Stomach (tissue), 9 donors: Measurements from ENCODE around the gene UBR4. TPM values are rescaled to one million over a fixed set of nuclear protein-coding genes. Genes with fewer than 3 reads are reported as not detected.

Experiments
- DNase-seq, 2 donors: peaks; one replicate each; pipeline versions ENCODE4 v3.0.0 to v3.0.0-alpha.2; 2013 to 2019
- H3K27ac ChIP-seq, 5 donors: fragments of 200-600 bp in 4 of 5; sonication (generic) in 4 of 5; one replicate each; pipeline ENCODE4 v1.5.1; 2013 to 2019; ENCODE audit warnings: mild to moderate bottlenecking in 1 of 5, moderate library complexity in 1 of 5
- H3K27me3 ChIP-seq, 3 donors: fragments of 200-600 bp; sonication (generic); one replicate each; pipeline ENCODE4 v1.5.1; 2017 to 2019; ENCODE audit warnings: mixed run types in 1 of 3
- H3K36me3 ChIP-seq, 4 donors: fragments of 200-600 bp; sonication (generic); 1 replicate in 3 of 4; 2 replicates in 1 of 4; pipeline ENCODE4 v1.5.1; 2016 to 2019
- H3K4me1 ChIP-seq, 4 donors: fragments of 200-600 bp; sonication (generic); one replicate each; pipeline ENCODE4 v1.5.1; 2016 to 2019
- H3K4me3 ChIP-seq, 4 donors: fragments of 200-600 bp; sonication (generic) in 3 of 4; one replicate each; pipeline ENCODE4 v1.5.1; 2016 to 2019; ENCODE audit warnings: mild to moderate bottlenecking in 1 of 4
- H3K9me3 ChIP-seq, 4 donors: fragments of 200-600 bp; sonication (generic); one replicate each; pipeline ENCODE4 v1.5.1; 2016 to 2019
- EP300 ChIP-seq: sonication (generic); formaldehyde crosslinking; IDR thresholded peaks from one replicate; pipeline ENCODE4 v1.6.1; 2017; ENCODE audit warnings: antibody characterized with exemption
- POLR2A ChIP-seq, 4 donors: fragments of 450-650 bp; IDR thresholded peaks; one replicate each; pipeline ENCODE4 v1.6.1; 2016; ENCODE audit warnings: antibody characterized with exemption in 4 of 4, control low read depth in 2 of 4, mild to moderate bottlenecking in 1 of 4, moderate library complexity in 1 of 4
- POLR2AphosphoS5 ChIP-seq, 3 donors: sonication (generic); formaldehyde crosslinking; IDR thresholded peaks; one replicate each; pipeline ENCODE4 v1.6.1; 2016; ENCODE audit warnings: antibody characterized with exemption in 3 of 3
- WGBS, 5 donors: extraction: QIAGEN DNeasy Blood & Tissue Kit in 3 of 5; methylation state at CpG; one replicate each; pipeline versions ENCODE4 v1.1.5 to v1.1.7; 2013 to 2018; 5-methylcytosine and 5-hydroxymethylcytosine counted together
- intact Hi-C: fragments of 100-400 bp; cut with DNase I; formaldehyde crosslinking; loops from one replicate; pipeline ENCODE4 v1.15.1; 2023; ENCODE audit warnings: low total_unique reads
- polyA plus RNA-seq, 3 donors: library from polyadenylated mRNA; stranded (reverse); fragments of 200-250 nt; gene quantifications; one replicate each; pipeline ENCODE4 v1.2.3, GENCODE V29; 2013
- total RNA-seq, 5 donors: library from RNA; depleted of rRNA; stranded (reverse); fragments of >200 nt; gene quantifications; one replicate each; pipeline versions ENCODE4 v1.1.0 to v1.2.3, GENCODE V29; 2014 to 2016
- TF ChIP-seq, protein P1 (sequence below), 7 experiments: fragments of 450-650 bp in 4 of 7; fragments of 200-600 bp in 3 of 7; sonication (generic) in 3 of 7; IDR thresholded peaks; one replicate each; pipeline ENCODE4 v1.5.1; 2016 to 2019; ENCODE audit warnings: antibody characterized with exemption in 7 of 7, control low read depth in 2 of 7, mild to moderate bottlenecking in 1 of 7
- donor health status: healthy with polysubstance abuse.
- donor health status: Bipolar disorder and iron deficiency.
- donor health status: healthy.

UBR4 gene
- total and polyA plus RNA-seq, 8 donors, result 41.9 to 262 (median 128) TPM

DNA sequence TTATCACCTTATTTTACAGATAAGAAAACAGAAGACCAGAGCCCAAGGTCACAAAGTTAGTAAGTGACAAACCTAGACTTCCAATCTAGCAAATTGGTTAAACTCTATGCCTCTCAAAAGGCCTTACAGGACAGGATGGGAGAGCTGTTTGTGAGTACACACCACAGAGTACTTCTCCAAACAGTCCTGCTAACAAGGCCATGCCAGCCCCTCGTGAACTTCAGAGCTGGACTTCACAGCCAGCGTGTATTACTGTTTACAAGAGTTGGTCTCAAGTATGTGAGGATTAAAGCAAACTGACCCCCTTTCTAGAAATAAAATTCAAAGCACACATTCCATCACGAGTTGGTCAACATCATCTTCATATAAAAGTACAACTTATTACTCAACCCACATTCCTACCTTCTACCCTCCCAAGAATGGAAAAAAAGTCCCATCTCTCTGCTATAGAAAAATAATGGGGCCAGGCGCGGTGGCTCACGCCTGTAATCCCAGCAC, 19.8 kb upstream of the UBR4 start:
- peaks cover 39 to 100% (median 98%) of the 10 kb centered on the region in 4 donors for H3K36me3 ChIP-seq
- 82 to 88% (median 86%) methylated on average over 6 of the region's 6 CpGs for WGBS, 5 donors

DNA sequence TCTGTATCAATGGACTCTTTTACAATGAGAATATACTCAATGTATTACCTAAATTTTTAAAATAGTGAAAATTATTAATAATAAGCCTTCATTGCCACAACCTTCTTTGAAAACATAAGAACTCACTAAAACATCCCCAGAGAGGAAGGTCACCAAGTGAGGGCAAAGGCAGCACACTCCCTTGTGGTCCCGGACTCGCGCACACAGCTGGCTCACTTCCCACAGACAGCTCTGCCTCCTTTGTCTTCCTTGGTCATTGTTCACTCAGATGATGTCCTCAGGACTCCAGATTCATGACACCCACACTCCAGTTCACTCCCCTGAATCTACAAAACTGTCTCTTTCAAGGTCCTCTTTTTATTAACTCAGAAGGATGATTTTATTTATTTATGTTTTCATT, 19.2 kb upstream of the UBR4 start:
- no peak overlapping the region for H3K27ac ChIP-seq
- H3K4me3 ChIP-seq, result no peak overlapping the region
- peaks cover 19 to 35% (median 22%) of the 10 kb centered on the region in 4 donors for H3K4me1 ChIP-seq
- no peaks in the 10 kb centered on the region for H3K9me3 ChIP-seq
- DNase-seq, result no peak
- no peak for TF ChIP-seq EP300
- TF ChIP-seq, protein P1, sequence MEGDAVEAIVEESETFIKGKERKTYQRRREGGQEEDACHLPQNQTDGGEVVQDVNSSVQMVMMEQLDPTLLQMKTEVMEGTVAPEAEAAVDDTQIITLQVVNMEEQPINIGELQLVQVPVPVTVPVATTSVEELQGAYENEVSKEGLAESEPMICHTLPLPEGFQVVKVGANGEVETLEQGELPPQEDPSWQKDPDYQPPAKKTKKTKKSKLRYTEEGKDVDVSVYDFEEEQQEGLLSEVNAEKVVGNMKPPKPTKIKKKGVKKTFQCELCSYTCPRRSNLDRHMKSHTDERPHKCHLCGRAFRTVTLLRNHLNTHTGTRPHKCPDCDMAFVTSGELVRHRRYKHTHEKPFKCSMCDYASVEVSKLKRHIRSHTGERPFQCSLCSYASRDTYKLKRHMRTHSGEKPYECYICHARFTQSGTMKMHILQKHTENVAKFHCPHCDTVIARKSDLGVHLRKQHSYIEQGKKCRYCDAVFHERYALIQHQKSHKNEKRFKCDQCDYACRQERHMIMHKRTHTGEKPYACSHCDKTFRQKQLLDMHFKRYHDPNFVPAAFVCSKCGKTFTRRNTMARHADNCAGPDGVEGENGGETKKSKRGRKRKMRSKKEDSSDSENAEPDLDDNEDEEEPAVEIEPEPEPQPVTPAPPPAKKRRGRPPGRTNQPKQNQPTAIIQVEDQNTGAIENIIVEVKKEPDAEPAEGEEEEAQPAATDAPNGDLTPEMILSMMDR (IDR thresholded peaks at IDR 0.05), result no peak
- TF ChIP-seq POLR2AphosphoS5 (IDR thresholded peaks at IDR 0.05), result no peak
- TF ChIP-seq POLR2A (IDR thresholded peaks at IDR 0.05), result no peak
- H3K27me3 ChIP-seq, result no peaks in the 10 kb centered on the region
- H3K36me3 ChIP-seq, result peaks cover 37 to 100% (median 98%) of the 10 kb centered on the region in 4 donors
- intact Hi-C loops, result no loop called here
- WGBS, 5 donors, result 65 to 75% (median 72%) methylated on average over 3 of the region's 3 CpGs

More for the DNA sequence above, 19.8 kb upstream of the UBR4 start:
- TF ChIP-seq POLR2AphosphoS5 (IDR thresholded peaks at IDR 0.05), result no peak
- TF ChIP-seq, protein P1 (IDR thresholded peaks at IDR 0.05), result no peak
- TF ChIP-seq POLR2A (IDR thresholded peaks at IDR 0.05), result no peak
- no peak for TF ChIP-seq EP300
- intact Hi-C loops, result no loop called here
- Histone ChIP-seq H3K4me3 (no peak overlapping the region), H3K27ac (no peak overlapping the region), H3K9me3 (no peaks in the 10 kb centered on the region), H3K27me3 (no peaks in the 10 kb centered on the region), H3K4me1 (peaks cover 19 to 35% (median 22%) of the 10 kb centered on the region in 4 donors)
- DNase-seq, result no peak

DNA sequence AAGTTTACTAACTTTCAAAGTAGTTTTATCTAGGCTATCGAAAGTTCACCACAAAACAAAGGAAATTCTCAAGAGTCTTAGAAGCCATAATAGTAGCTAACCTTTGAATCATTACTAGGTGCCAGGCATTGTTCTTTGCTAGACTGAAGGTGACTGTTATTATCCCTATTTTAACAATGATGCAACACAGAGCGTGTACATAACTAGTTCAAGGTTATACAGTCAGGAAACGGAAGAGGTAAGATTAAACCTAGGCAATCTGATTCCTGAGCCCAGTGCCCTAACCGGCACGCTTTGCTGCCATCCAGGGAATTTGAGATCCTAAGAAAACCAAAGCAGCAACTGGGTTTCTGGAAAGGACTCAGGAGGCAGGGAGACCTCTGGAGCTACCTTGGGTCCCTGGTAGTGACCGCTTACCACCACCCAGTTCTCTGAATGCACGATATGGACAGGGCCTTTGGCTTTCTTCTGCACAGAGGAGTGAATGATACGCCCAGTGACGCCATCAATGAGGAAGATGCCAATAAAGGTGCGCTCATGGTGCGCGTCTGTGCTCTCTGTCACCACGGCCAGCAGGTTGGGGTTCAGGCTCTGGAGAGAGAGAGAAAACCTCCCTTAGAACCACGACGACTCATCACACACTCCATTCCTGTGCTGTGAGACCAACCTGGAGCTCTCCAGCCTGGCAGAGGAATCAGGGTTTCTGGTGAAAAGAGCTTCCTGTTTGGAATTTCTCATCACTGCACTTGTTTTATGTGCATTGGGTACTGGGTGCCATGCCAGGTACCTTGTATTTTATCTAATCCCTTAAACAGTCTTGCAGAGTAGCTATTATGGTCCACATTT, 13.1 kb upstream of the UBR4 start:
- H3K36me3 ChIP-seq, result peaks cover 57 to 100% (median 98%) of the 10 kb centered on the region in 4 donors
- no peak for TF ChIP-seq EP300
- TF ChIP-seq, protein P1 (IDR thresholded peaks at IDR 0.05), result no peak
- peaks cover 0 to 13% (median 3%) of the 10 kb centered on the region in 4 donors for H3K4me1 ChIP-seq
- no peak overlapping the region for H3K4me3 ChIP-seq
- no peaks in the 10 kb centered on the region for H3K9me3 ChIP-seq
- no peak overlapping the region for H3K27ac ChIP-seq
- intact Hi-C loops, result no loop called here
- DNase-seq, result no peak
- WGBS, 5 donors, result 83 to 86% (median 85%) methylated on average over 15 of the region's 15 CpGs
- no peaks in the 10 kb centered on the region for H3K27me3 ChIP-seq

DNA sequence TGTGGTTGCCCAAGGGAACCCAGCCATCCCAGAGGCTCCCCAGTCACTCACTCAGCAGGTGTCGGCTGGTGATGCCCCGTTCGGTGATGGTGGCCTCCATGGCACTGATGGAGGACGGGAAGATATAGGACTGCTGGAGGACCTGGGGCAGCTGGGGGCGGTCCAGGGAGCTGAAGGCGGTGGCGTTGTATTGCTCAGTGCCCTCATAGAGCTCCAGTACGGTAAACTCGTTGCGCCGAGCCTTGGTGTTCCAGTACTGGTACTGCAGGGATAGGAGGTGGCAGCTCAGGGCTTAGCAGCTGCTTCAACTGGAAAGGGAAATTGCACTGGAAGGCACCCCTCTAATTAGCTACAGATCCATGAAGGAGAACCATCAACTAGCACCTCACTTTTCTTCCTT, 12.5 kb upstream of the UBR4 start:
- intact Hi-C loops, result no loop called here
- Histone ChIP-seq H3K27ac (no peak overlapping the region), H3K9me3 (no peaks in the 10 kb centered on the region), H3K4me3 (no peak overlapping the region), H3K36me3 (peaks cover 57 to 100% (median 100%) of the 10 kb centered on the region in 4 donors), H3K4me1 (peaks cover 0 to 13% (median 3%) of the 10 kb centered on the region in 4 donors), H3K27me3 (no peaks in the 10 kb centered on the region)
- no peak for TF ChIP-seq EP300
- no peak for TF ChIP-seq POLR2A (IDR thresholded peaks at IDR 0.05)
- TF ChIP-seq, protein P1 (IDR thresholded peaks at IDR 0.05), result no peak
- no peak for TF ChIP-seq POLR2AphosphoS5 (IDR thresholded peaks at IDR 0.05)
- no peak for DNase-seq
- 94 to 98% (median 96%) methylated on average over 8 to 11 of the region's 11 CpGs for WGBS, 5 donors
